Upper lobe of right lung (tissue), 1 donor: ENCODE data around the gene CSTA. TPM values are rescaled to one million over a fixed set of nuclear protein-coding genes. Genes with fewer than 3 reads are reported as not detected.

Experiments
- ATAC-seq: fragments of 200-7000 bp; cut with Tn5 transposase; one replicate; pipeline ENCODE4 v1.9.1; 2020; ENCODE audit warnings: mild to moderate bottlenecking, moderate library complexity
- DNase-seq: peaks from one replicate; pipeline ENCODE4 v3.0.0-alpha.2; 2020
- H3K27ac ChIP-seq: fragments of 200-600 bp; one replicate; pipeline ENCODE4 v1.8.0; 2022
- H3K27me3 ChIP-seq: fragments of 200-600 bp; one replicate; pipeline ENCODE4 v1.8.0; 2022; ENCODE audit warnings: mild to moderate bottlenecking
- H3K36me3 ChIP-seq: fragments of 200-600 bp; one replicate; pipeline ENCODE4 v1.8.0; 2022
- H3K4me1 ChIP-seq: fragments of 200-600 bp; one replicate; pipeline ENCODE4 v1.8.0; 2022
- H3K4me3 ChIP-seq: fragments of 200-600 bp; one replicate; pipeline ENCODE4 v1.8.0; 2022; ENCODE audit warnings: mild to moderate bottlenecking
- H3K9me3 ChIP-seq: fragments of 200-600 bp; one replicate; pipeline ENCODE4 v1.8.0; 2022
- CTCF ChIP-seq: fragments of 200-600 bp; IDR thresholded peaks from one replicate; pipeline ENCODE4 v1.8.0; 2022; ENCODE audit warnings: antibody characterized with exemption
- intact Hi-C: fragments of 100-400 bp; cut with DNase I; formaldehyde crosslinking; loops from one replicate; pipeline ENCODE4 v1.11.0; 2022
- total RNA-seq: library from RNA; stranded (reverse); fragmentation: NEBNext Ultra II Directional; extraction: Animal tissue kit (Norgen Biotek cat#: 25700); gene quantifications from one replicate; pipeline ENCODE4 v1.2.1, GENCODE V29; 2021
- donor health status: DM: no; HTN: yes; CAD: no; lungs with severe emphysema.

CSTA gene
- total RNA-seq, 1 donor from 2014 or later: 22.3 TPM

GRCh38 chr3:122390665-122391064 lies 65.6 kb downstream of the CSTA start:
- no peak overlapping the region for H3K27ac ChIP-seq
- intact Hi-C loops: no loop called here
- DNase-seq (no peak), ATAC-seq (no peak)
- no peaks in the 10 kb centered on the region for H3K36me3 ChIP-seq
- TF ChIP-seq CTCF: no peak
- H3K9me3 ChIP-seq: no peaks in the 10 kb centered on the region
- no peaks in the 10 kb centered on the region for H3K27me3 ChIP-seq
- H3K4me1 ChIP-seq: peaks cover under 1% of the 10 kb centered on the region
- H3K4me3 ChIP-seq: no peak overlapping the region

Other genes with a start within 250 kb of the CSTA start
- gene CASR, start 141.6 kb upstream of the CSTA start, total RNA-seq: 0.20 TPM
- gene MIX23, start 58.0 kb downstream of the CSTA start, total RNA-seq: 20.9 TPM
- gene FAM162A, start 58.9 kb downstream of the CSTA start, total RNA-seq: 31.0 TPM
- 5.1 TPM for gene WDR5B, start 90.8 kb downstream of the CSTA start, total RNA-seq
- gene KPNA1, start 189.7 kb downstream of the CSTA start, total RNA-seq: 60.4 TPM
- gene PARP9, start 239.1 kb downstream of the CSTA start, total RNA-seq: 70.8 TPM
- gene DTX3L, start 239.1 kb downstream of the CSTA start, total RNA-seq: 67.5 TPM